NCI-H2107 (cell line): ENCODE results near the gene SGK1.
"Not testable (repeated sequence)": the region's sequence is repeated elsewhere in the genome, so short reads cannot be mapped to it uniquely, and the experiment has no call there.

Experiments
- DNase-seq: peaks from one replicate; lab custom pipeline; 2025; lab: John Stamatoyannopoulos, UW

SGK1 gene

GRCh38 chr6:134304381-134304780, 13.5 kb downstream of the SGK1 start:
- not testable (repeated sequence) for DNase-seq

- no peak for DNase-seq
Observed at GRCh38 chr6:134303891-134304290, 14.0 kb downstream of the SGK1 start.

DNA sequence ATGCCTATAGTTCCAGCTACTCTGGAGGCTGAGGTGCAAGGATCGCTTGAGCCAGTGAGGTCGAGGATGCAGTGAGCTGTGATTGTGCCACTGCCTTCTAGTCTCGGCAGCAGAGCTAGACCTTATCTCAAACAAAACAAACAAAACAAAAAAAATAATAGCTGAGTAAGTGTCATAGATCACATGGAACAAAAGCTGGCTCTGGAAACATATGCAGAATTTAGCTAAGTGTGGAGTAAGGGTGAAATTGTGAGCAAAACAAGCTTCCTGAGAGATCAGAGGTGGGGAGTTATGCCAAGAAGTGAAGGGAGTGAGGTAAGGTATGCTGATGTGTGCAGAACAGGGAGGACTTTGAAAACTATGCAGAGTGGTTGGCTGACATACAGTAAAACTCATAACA, 18.7 kb downstream of the SGK1 start:
- DNase-seq, result no peak

- no peak for DNase-seq
Observed at GRCh38 chr6:134296762-134297161, 21.1 kb downstream of the SGK1 start.

GRCh38 chr6:134295953-134296553, 21.9 kb downstream of the SGK1 start:
- DNase-seq, result no peak

GRCh38 chr6:134293659-134294161, 24.2 kb downstream of the SGK1 start:
- no peak for DNase-seq

- DNase-seq, result no peak
Observed at GRCh38 chr6:134291156-134291555, 26.8 kb downstream of the SGK1 start.

DNA sequence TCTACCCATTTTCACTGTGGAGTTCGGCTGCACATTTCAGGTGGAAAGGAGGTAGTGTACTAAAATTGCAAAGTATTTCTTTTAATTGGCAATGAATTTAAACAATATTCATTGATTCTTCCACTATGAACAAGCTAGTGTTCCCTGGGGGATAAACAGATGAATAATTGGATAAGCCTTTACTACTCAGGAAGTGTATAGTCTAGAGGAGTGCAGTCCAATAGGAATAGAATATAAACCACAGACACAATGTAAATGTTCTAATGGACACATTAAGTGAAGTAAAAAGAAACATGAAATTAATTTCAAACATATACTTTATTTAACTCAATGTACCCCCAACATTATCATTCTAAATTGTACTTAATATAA, 28.7 kb downstream of the SGK1 start:
- DNase-seq, result no peak

- no peak for DNase-seq
Observed at GRCh38 chr6:134288538-134289203, 29.2 kb downstream of the SGK1 start.

GRCh38 chr6:134287859-134288537, 29.9 kb downstream of the SGK1 start:
- no peak for DNase-seq

- no peak for DNase-seq
Observed at GRCh38 chr6:134282816-134283215, 35.1 kb downstream of the SGK1 start.

- no peak for DNase-seq
Observed at GRCh38 chr6:134281388-134281787, 36.5 kb downstream of the SGK1 start.

DNA sequence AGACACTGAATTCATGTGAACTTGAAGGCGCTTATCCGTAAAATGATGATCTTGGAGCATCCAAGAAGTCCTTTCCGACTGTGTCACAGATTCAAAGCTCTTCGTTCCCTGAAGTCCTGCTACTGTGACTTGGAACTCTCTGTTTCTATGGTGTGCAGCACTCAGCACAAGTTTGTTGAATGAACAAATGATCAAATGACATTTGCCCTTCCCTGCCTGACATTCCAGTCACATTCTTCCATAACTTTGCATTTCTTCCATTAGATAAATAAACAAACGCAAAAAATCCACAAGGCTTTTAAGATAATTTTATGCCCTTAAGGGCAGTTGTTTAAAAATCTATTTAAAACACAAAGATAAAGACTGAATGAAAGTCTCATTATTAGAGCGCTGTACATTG, 39.9 kb downstream of the SGK1 start:
- DNase-seq, result no peak

- not testable (repeated sequence) for DNase-seq
Observed at GRCh38 chr6:134276891-134277377, 41.0 kb downstream of the SGK1 start.

DNA sequence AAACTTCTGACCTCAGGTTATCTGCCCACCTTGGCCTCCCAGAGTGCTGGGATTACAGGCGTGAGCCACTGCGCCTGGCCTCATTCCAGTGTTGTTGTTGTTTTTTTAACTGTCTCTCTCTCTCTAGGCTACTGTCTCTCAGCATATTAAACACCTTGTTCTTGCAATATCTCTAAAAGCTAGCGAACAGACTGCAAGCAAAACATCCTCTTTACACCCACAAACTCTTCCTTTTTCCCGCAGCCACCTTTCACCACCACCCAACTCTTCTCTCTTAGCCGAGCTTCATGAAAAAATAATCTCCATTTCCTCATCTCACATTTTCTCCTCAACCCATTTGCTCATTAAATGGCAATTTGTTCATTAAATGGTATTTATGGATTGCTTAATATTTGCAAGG, 45.5 kb downstream of the SGK1 start:
- no peak for DNase-seq

DNA sequence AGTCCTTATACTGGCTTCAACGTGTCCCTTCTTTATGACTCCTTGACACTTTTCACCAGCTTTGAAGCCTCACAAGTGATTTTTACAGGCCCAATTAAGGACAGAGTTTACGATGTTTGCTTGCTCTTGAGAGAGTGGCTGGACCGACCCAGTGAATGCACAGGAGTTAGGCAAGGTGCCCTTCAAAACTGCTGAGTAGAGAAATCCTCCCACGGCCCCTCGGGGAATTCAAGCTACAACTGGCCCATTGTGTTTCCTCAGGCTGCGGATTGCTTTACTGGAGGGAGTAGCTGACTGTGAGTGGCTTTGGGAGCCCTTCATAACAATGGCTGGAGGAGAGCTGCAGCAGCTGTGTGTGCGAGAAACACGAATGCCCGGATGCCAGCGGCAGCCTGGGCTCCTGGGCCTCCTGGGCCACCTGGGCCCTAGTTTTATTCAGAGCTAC, 50.0 kb downstream of the SGK1 start:
- peak; percentile 45 for DNase-seq

DNA sequence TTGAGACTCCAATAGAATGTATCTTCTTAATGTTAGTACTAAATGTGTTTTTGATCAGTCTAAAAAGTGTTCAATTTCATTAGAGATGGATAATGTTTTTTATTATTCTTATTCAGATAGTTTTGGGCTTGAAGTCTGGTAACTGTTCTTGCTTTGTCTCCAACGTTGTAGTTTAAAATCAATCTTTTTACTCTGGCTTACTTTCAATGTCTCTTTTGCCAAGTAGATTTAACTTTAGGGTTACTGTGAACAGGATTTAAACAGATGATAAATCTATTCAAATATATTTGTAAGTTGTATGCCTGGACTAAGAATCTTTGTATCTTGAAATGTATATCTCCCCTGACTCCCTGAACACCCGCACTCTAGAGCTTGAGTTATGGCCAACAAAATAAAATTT, 51.1 kb downstream of the SGK1 start:
- no peak for DNase-seq

DNA sequence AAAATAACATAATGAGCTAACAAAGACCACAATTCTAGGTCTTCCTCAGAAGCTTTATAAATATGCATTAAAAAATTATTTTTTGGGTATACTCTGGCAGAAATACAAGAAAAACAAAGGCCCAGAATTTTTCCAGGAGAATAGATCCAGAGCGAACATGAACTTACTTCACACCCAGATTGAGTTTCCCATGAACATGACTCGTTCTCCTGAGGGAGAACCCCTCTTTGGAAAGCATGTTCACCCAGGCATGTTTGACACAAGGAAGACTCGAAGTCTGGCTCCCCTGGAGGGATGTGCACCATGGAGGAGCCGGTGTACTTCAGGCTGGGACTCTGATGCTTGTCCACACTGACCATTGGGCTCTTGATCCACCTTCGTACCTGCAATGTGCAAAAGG, 56.1 kb downstream of the SGK1 start:
- DNase-seq, result no peak

- DNase-seq, result no peak
Observed at GRCh38 chr6:134258849-134259306, 59.0 kb downstream of the SGK1 start.

- no peak for DNase-seq
Observed at GRCh38 chr6:134257516-134257915, 60.4 kb downstream of the SGK1 start.

DNA sequence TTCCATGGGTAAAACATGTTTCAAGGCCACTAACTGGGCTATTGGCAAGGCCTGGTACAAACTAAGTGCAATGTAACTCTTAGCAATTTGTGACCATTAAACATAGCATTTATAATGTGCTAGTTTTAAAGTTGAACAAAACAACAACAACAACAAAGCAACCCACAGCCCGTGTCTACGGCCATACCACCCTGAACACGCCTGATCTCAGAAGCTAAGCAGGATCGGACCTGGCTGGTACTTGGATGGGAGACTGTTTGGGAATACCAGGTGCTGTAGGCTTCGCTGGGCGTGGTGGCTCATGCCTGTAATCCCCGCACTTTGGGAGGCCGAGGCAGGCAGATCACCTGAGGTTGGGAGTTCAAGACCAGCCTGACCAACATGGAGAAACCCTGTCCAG, 61.0 kb downstream of the SGK1 start:
- no peak for DNase-seq

- not testable (repeated sequence) for DNase-seq
Observed at GRCh38 chr6:134255280-134255679, 62.6 kb downstream of the SGK1 start.

DNA sequence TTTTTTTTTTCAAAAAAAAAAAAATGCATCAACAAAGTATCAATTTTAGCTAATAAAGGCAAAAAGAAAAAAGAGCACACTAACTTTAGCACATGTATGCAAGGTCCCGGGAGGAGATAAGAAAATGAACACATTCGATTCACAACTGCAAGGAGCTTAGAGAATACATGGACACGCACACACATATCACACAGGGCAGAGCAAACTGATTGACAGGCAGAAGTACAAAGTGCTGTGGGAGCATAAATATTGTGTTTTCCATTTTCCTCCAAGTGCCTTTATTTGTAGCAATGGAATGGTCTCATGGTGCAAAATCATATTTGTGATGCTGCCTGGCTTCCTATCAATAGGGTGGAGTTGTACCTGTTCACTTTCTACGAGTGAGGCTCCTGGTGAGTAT, 63.8 kb downstream of the SGK1 start:
- DNase-seq, result no peak
